RKO (cell line): ENCODE results near the gene FCHO2.

Source experiments
- DNase-seq: peaks from one replicate; pipeline ENCODE4 v3.0.0-alpha.2; 2016; ENCODE audit warnings: low spot score

FCHO2 gene

DNA sequence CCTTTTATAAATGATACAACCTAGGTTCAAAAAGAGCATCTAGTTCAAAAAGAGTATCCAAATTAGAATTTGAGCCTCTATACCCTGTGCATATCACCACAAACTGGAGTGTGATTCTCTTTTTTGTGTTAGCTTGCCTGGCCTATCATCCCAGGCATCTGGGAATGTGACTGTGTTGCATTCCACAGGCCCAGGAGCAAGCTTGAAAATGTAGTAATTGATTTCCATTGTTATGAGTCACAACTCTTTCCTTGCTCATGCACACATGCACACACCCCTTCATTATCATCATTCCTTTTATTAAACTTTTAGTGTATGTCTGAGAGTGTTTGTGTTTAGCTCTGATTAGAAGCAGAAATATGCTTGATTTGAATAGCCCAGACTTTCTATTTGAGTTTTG lies 75.2 kb downstream of the FCHO2 start:
- peak; percentile 51 for DNase-seq

DNA sequence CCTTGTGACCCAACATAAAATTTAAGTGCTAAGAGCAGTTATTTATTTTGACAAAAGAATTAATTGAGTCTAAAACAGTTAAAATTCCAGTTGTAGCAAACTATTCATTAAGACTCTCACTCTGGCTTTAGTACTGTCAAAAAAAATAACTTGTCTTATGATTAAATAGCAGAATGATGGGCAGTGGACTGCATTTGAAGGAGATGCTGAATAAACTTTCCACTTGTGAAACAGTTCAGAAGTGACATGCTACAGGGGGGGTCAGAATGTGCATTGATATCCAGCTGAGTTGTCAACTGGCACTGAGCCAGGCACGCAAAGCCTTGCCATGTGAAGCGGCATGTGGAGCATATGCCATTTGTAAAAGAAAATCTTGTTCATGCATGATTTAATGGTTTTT lies 76.0 kb downstream of the FCHO2 start:
- DNase-seq = no peak

DNA sequence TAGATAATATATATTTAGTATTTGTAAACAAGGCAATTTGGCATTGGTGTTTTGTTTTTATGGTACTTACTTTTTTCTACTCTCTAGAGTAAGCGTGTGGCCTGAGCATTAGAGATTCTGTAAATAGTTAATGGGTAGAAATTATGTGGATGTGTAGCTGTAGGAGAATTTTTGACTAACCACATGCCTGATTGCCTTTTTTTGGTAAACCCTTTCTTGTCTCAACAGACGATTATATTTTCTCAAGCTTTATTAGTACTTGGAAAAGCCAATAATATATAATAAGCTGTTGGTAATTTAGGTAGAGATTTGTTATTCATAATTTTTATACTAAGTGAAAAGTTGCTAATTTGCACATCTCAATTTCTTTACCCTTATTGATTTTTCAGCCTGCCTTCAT lies 76.8 kb downstream of the FCHO2 start:
- DNase-seq = no peak

DNA sequence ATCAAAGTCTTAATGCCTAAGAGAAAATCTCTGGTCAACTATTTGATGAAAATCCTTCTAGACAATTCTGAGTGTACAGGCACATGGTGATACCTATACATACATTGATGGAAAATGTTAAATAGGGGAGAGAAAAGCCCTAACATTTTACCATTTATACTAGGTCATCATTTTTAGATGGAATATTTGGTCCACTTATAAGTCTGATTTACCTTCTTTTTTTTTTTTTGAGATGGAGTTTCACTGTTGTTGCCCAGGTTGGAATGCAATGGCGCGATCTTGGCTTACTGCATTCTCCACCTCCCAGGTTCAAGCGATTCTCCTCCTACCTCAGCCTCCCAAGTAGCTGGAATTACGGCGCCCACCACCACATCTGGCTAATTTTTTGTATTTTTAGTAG lies 81.7 kb downstream of the FCHO2 start:
- no peak for DNase-seq

DNA sequence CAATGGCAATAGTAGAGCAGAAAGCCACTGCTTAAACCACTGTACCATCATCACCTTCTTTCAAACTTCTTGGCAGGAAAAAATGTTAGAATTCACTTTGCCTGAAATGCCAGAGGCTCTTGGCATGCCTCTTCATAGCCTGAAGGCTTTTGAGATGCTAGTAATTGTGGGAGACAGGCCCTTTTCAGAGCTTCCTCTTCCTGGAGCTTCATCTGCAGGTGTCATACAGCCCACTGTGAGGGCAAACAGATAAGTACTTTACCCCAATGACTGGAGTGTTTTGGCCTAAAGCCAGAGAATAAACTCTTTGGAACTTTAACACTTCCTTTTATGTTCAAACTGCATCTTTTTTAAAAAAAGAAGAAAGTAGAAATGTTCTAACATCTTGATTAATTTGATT lies 83.2 kb downstream of the FCHO2 start:
- no peak for DNase-seq

DNA sequence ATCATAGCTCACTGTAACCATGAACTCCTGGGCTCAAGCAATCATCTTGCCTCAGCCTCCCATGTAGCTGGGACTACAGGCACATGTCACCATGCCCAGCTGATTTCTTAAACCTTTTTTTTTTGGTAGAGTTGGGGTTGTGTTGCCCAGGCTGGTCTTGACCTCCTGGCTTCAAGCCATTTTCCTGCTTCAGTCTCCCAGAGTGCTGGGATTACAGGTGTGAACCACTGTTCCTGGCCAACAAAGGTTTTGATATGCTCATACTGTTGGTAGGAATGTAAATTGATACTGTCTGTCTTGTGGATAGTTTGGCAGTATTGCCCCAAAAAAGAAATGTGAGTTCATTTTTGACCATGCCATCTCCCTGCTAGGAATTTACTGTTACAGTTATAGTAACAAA lies 87.2 kb downstream of the FCHO2 start:
- DNase-seq = no peak

DNA sequence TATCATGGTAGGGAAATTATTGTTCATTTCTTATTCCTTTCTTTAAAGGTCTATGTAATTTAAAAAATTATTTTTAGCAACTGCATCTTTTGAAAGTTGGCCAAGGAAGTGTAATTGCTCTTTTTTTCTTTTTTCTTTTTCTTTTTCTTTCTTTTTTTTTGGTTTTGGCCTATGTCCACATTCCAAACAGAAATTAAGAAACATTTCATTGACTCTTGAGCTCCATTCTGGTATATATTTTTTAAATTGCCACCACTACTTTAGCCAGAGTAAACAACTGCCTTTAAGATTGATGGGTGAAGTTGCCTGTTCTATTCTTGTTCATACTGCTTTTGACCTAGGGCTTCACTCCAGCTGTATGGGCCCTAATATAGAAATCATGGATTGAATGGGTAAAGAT lies 88.7 kb downstream of the FCHO2 start:
- no peak for DNase-seq

DNA sequence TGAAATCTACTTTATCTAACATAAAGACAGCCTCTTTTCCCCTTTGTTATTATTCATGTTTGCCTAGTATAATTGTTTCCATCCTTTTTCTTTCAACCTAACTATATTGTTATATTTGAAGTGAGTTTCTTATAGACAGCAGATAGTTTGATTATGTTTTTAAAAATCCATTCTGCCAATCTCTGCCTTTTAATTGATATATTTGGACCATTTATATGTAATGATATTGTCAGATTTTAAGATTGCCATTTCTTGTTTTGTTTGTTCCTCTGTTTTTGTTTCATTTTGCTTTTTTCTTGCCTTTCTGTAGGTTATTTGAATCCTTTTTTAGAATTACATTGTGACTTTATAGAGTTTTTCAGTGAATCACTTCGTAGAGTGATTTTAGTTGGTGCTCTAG lies 89.8 kb downstream of the FCHO2 start:
- no peak for DNase-seq

DNA sequence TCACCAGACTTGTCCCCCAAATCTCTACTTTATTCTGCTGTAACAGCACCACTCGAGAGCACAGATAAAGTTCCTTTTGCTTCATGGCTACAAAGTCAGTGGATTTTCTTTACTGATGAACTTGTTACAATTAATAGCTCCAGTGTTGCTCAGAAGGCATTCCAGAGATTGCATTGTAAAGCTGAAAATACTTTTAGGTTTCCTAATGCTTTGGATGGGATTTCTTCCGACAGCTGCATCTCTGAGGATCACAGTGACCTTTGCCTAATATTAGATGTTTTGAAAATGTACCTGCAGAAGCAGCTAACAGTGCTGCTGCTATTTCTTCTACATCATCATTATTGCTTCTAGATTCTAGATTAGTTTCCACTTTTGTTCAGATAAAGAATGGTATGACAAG lies 105.8 kb downstream of the FCHO2 start:
- DNase-seq = no peak

DNA sequence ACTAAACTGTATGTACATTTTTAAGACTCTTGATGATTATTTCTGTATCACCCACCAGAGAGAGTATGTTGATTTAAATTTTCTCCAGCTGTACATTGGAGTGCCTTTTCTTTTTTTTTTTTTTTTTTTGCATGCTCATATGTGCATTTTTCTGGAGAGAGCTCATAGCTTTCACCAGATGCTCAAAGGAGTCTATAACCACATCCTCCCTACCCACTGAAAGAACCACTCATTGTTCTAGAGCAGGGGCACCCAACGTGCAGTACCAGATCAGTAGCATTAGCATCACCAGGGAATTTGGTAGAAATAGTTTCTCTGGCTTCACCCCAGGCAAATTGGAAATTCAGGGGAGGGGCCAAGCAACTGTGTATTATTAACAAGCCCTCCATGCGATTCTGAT lies 110.6 kb downstream of the FCHO2 start:
- DNase-seq = peak; percentile 9

DNA sequence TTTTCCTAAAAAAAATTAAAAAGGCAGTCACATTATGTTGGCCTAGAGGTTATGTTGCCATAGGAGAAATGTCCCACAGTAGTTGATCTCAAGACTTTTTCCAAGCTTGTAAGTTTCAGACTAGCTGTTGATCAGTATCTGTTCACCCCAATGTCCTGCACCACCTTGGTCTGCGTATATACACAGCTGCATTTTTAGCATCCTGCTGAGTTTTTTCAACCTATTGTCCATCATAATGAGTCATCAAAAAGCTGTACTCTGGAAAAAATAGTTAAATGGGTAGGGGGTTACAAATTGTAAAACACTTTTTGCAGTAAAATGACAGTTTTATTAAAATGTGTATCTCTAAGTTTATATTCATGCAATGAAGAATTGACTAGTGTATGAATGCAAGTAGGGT lies 111.4 kb downstream of the FCHO2 start:
- DNase-seq = no peak

DNA sequence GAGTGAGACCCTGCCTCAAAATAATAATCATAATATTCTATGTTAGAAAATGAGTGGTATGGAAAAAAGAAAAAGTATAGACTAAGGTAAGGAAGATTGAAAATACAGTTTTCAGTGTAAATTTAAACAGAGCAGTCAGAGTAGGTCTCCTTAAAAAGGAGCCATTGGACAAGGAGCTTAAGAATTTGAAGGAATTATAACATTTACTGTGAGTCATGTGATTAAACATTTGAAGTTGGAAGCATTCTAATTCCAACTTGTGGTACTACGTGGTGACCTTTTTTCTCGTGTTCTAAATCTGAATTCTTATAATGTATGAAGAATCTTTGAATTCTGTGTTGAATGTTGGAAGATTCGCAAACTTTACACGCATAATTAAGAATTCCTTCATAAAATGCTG lies 125.3 kb downstream of the FCHO2 start:
- no peak for DNase-seq

DNA sequence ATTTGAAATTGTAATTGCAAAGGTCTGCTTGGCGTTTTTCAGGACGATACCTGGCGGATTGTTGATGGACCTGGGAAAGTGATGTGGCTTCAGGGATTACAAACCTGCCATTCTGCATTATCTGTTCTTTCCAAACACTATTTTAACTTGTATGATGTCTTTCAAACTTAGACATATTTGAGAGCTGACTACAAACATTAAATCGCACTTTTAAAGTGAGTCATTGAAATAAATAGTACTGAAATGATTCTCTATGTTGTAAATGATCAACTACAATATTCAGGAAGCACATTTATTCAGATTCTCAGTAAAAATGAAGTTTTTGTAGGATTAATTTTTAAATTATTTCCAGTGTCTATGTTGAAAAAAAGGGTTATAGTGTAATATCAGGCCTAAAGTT lies 132.2 kb downstream of the FCHO2 start:
- DNase-seq = no peak

DNA sequence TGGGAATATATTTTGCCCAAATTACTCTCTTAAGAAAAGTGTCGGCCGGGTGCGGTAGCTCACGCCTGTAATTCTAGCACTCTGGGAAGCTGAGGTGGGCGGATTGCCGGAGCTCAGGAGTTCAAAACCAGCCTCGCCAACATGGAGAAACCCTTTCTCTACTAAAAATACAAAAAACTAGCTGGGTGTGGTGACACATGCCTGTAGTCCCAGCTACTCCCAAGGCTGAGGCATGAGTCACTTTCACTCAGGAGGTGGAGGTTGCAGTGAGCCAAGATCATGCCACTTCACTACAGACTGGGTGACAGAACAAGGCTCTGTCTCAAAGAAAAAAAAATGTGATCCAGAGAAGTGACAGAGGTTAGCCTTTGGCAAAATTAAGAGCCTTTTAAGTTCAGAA lies 138.1 kb downstream of the FCHO2 start:
- peak; percentile 70 for DNase-seq

DNA sequence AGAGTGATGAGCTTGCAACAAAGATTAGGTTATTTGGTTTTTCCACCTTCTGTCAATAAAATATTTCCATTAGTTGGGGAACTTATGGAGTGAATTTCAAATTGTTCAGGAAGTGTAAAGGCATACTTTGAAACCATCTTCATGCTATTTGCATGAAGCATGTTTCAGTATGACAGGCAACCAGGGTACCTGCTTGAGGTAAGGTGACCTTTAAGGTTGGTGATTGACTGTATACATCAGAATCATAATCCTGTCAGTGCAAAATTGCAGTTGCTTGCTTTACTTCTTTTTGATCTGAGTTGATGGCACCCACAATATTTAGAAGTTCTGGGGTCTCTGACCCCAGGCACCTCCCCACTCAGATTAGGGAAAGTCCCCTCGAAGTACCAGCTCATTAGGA lies 138.6 kb downstream of the FCHO2 start:
- no peak for DNase-seq

DNA sequence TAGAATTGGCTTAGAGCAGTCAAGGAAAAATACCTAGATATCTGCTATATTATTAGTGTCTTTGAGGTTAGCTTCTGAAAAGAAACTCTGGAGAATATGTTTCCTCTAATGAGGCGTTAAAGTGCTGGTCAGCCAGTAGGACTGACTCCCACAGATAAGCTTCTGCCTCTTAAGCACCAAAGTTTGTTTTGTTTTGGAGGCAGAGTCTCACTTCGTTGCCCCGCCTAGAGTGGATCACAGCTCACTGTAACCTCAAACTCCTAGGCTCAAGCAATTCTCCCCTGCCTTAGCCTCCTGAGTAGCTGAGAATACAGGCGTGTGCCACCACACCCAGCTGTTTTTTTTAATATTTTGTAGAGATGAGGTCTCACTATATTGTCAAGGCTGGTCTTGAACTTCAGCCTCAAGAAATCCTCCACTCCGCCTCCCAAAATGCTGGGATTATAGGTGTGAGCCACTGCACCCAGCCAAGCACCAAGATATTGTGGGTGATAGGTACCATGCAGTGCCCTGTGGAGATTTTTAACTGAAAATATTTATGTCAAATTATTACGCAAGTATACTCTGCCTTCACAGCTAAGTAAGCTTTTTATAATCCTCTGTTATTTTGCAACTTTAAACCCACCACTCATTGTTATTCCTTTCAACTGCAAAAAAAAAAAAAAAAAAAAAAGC lies 139.9 kb downstream of the FCHO2 start:
- no peak for DNase-seq

DNA sequence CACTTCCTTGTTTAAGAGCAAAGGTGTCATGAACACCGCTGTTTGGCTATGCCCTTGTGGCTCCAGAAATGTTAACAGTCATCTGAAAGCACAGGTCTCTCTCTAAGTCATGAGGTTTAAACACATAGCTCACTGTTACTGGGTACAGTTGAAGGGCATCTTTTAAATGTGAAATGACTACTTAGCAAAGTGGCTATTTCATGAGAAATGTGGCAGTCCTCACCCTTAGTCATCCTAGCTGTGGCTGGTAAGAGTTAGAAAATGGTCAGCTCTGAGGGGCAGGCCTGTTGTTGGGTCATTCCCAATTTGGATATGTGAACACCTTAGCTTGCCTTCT lies 140.4 kb downstream of the FCHO2 start:
- DNase-seq = peak; percentile 22

DNA sequence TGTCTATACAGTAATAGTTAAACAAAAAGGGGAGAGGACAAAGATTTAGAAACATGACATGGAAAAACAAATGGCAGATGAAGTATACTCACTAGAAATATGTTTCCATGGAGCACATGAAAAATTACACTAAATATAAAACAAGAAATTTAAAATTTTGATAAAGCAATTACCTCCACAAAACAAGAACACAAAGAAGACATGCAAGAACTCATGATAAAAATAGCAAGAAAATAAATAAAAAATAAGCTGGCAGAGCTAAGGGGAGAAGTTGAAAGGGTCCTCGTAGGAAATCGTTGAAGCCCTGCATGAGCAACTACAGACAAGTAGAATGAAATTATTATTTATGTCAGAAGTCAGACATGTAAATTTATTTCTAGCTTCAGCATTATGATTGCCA lies 141.9 kb downstream of the FCHO2 start:
- DNase-seq = no peak

DNA sequence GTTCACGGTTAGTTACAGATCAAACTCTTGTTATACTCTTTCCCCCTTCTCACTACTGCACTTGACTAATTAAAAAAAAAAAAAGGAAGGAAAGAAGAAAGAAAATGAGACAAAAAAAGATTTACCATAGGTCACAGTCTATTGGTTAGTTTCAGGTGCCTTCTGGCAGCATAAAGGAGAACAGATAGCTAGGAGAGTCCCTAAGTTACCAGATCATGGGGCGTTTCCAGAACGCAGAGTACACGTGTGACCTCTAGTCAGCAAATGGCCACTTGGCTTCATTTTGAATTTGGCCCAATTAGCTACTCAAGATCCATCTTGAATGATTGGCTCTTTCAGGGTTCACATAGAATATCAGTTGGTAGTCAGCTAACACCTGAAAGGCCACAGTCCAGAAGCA lies 144.3 kb downstream of the FCHO2 start:
- DNase-seq = no peak

DNA sequence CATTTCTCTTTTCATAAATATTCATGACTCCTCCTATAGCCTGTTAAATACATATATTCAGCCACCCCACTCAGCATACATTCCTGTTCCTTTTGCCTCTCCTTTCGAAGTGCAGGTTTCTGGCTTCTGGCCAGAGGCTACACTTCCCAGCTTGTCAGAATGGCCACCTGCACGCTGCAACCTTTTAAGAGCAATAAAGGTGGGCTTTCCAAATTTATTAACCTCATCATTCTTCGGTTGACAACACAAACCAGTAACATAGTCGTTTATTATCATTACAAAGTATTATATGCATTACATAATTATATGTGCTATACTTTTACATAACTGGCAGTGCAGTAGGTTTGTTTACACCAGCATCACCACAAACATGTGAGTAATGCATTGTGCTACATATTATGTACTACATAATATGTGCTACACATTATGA lies 148.0 kb downstream of the FCHO2 start:
- no peak for DNase-seq

DNA sequence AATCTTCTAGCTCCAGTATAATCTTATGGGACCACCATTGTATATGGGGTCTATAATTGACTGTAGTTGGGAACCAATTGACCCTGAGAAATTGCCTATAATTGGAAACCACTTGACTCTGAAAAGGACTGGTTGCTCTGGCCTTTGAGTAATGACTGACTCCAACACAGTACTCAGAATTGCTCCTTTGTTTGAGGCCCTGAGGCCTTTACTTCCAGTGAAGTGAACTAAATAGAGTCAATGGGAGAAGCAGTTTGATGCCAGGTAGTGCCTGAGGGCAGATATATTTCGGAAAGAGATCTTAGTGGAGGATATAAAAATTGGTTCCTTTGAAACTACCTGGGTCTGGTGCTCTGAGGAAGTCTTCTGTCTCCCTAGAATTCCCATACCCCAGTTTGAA lies 148.5 kb downstream of the FCHO2 start:
- no peak for DNase-seq

DNA sequence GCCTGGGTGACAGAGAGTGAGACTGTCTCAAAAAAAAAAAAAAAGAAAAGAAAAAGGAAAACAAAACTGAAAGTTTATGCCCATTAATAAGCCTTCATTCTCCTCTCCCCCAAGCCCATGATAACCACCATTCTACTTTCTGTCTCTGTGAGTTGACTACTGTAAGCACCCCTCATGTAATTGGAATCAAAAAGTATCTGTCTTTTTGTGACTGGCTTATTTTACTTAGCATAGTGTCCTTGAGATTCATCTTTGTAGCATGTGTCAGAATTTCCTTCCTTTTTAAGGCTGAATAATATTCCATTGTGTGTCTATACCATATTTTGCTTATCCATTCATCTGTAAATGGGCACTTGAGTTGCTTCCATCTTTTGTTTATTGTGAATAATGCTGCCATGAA lies 150.5 kb downstream of the FCHO2 start:
- no peak for DNase-seq

DNA sequence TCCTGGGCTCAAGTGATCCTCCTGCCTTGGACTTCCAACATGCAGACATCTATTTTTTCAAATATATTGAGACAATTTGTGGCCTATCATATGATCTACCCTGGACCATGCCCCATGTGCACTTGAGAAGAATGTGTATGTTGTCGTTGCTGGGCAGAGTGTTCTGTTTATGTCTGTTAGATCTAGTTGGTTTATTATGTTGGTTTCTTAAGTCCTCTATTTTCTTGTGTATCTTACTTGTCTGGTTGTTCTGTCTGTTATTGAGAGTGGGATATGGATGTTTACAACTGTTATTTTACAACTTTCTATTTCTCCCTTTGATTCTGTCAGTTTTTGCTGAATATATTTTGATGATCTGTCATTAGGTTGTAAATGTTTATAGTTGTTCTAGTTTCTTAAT lies 154.3 kb downstream of the FCHO2 start:
- DNase-seq = no peak

DNA sequence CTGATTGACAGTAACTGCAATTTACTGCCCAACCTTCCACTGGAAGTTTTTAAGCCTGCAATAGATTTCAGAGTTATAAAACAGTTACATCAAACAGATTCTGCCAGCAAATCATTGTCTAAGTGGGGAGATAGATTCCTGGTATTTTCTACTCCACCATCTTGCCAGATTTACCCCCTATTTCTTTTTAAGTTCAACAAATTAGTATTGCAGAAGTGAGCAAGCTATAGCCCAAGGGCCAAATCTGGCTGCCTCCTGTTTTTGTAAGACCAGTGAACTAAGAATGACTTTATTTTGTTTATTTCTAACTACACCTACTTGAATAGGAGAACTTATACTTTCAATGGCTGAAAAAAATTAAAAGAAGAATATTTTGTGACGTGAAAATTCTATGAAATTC lies 155.7 kb downstream of the FCHO2 start:
- DNase-seq = no peak

DNA sequence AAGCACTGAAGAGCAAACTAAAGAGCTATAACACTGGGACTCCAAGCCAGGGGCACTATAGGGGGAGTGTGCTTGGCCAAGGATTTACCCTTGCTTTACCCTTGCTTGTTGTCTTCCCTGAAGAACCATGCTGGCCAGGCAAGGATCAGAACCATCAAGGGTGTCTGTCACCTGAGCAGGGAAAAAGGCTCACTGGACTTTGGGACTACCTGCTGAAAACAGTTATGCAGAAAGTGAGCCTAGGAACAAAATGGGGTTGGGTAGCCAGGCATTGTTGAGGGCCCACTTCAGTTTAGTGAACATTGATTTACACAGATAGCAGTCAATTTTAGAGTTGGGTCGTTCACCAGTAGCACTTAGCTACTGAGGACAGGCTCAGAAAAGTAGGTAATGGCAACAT lies 156.5 kb downstream of the FCHO2 start:
- DNase-seq = no peak
